GM19328 (cell line): ENCODE measurements around the gene EPX.

Source experiments
- ATAC-seq: cut with Tn5 transposase; IDR thresholded peaks from one replicate; pipeline ENCODE4 v1.9.1; 2021; ENCODE audit warnings: mild to moderate bottlenecking, moderate library complexity; ENCODE audit not compliant: unreplicated experiment

Gene EPX

DNA sequence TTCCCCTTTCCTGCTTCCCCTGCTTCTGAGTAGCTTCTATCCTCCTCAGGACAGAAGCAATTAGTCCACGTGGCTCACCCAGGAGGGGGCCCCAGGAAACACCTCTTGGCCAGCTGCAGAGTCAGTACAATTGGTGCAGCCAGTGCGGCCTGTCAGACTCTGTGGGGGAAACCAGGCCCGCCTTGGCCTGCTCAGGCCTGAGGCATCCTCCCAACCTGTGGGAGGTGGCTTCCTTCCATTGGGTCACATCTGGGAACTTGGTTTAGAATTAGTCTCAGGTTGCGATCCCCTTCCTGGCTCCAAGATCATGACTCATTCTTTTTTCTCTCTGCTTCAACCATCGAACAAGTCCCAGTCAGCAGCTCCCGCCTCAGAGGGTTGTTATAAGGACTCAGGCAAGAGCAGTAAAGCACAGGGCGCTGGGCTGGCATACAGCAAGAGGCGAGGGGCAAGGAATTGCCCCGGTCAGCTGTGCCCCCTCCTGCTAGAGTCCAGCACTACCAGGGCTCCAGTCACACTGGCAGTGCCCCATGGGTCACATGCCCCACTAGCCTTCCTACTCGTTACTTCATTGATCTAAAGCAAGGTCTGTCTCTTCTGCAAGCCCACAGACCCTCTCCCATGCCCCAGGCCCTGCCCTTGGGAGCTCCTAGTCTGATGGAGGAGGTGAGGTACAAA is 8.1 kb upstream of the EPX start:
- no peak for ATAC-seq

GRCh38 chr17:58184986-58185761 is 7.4 kb upstream of the EPX start:
- ATAC-seq, result no peak

DNA sequence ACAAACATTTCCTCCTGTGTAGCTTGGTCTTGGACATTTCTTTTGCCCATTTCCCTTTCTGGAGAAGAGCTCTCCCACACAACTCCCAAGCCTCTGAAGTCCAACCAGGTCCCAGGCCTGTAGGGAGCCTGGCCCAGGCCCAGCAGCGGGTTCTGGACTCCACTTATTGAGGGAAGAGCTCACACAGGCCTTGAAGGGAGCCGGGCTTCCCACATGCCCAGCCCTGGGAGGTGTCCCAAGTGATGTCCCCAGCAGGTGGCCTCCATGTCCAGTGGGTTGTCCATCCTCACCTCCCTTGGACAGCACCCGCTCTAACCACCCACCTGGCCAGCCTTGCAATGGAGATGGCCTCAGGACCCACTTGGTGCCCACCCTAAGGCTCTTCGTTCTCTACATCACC is 5.9 kb upstream of the EPX start:
- ATAC-seq, result no peak

DNA sequence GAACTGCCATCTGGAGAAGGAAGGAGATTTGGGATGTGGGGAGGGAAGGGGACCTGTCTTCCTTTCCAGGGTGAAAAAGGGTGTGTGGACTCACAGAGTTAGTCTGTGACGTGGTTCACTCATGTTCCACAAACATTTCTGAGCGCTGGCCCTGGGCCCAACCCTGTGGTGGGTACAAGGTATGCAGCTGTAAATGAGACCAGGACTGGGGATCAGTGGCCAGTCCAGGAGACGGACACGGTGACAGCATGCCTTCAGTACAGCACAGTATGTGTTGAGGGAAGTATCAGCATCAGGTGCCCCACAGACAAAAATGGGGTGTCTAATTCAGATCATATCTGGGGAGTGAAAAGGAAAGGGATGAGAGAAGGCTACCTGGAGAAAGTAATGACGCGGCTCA is 5.5 kb upstream of the EPX start:
- ATAC-seq, result no peak

DNA sequence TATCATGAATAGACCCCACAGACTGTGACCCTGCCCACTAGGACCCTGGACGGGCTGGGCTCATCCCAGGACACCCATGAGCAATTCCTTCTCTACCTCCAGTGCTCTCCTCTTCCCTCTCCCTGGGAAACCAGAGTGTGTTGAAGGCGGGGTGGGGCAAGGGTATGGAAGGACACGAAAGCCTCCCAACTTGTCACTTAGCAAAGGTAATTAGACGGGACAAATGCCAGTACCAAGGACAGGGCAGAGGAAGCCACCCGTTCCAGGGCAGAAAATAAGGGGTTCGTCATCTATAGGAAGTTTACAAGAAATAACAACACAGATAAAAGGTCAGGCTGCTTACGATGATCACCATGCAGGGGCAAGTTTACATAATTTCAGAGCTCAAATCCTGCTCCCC is 4.9 kb upstream of the EPX start:
- ATAC-seq, result no peak

GRCh38 chr17:58189436-58190146 is 2.9 kb upstream of the EPX start:
- no peak for ATAC-seq

DNA sequence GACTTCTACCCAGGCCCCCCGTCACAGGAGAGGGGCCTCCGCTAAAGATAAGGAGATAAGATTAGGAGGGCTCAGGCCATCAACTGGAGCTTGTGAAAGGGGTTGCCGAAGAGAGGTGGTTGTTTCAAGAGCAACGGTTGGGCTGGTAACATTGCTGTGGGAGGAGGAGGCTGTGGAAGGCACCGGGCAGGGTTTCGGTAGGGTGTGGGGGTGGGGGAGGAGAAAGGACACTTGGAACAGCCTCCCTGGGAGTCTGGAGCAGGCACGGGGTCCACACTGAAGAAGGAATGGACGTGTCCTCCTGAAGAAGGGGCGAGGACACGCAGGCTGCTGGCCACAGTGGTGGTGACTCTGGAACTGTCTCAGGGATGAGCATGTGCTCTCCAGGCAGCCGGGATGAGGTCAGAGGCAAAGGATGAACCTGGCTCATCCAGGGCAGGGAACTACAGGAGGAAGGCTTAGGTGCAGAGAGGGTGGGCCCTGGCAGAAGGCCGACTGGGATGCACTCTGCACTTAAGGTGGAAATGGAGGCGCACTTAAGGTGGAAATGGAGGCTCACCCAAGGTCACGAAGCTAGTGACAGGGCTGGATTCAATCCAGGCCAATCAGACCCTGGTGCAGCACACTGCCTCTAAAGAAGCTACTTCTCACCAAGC is 1.2 kb upstream of the EPX start:
- ATAC-seq, result no peak

- no peak for ATAC-seq
Measured at GRCh38 chr17:58193641-58194255, 1.2 kb downstream of the EPX start.

DNA sequence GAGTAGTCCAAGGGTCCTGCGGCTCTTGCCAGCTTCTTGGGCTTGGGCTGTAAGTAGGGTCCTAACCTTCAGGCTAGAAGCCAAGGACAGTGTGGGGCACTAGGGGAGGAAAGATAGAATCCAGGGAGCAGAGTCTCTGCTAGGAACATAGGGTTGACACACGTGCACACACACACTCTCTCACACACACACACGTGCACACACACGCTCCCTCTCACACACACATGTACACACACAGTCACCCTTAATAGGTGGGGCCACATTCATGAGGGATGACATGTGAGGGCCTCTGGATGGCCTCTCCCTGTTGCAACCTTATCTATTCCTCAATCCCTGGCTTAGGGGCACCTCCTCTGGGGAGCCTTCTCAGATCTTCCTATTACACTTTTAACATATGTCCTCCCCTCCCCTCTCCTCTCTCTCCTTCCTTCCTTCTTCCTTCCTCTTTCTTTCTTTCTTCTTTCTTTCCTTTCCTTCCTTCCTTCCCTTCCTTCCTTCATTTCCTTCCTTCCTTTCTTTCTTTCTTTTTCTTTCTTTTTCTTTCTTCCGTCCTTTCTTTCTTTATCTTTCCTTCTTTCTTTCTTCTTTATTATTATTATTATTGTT is 3.1 kb downstream of the EPX start:
- no peak for ATAC-seq

GRCh38 chr17:58196610-58197009 is 4.1 kb downstream of the EPX start:
- no peak for ATAC-seq

DNA sequence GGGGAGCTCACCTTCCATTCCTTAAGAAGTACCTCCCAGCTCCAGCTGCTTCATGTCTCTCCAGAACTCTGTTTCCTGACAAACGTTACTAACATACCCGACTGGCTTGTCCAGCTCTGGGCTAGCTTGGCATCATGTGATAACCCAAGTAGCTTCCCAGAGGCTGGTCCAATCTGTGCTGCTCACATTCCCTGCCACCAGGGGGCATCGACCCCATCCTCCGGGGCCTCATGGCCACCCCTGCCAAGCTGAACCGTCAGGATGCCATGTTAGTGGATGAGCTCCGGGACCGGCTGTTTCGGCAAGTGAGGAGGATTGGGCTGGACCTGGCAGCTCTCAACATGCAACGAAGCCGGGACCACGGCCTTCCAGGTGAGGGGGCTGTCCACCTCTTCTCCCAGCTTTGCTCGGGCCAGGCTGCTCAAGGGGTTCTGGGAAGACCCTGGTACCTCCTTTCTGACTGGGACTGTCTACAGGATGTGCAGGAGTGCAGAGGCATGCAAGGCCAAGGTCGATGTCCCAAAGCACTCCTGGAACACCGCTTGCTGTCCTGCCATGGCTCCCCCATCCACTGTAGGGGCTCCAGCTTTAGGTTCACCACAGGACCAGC is 7.6 kb downstream of the EPX start:
- ATAC-seq, result no peak

GRCh38 chr17:58202859-58203258 is 10.3 kb downstream of the EPX start:
- no peak for ATAC-seq

DNA sequence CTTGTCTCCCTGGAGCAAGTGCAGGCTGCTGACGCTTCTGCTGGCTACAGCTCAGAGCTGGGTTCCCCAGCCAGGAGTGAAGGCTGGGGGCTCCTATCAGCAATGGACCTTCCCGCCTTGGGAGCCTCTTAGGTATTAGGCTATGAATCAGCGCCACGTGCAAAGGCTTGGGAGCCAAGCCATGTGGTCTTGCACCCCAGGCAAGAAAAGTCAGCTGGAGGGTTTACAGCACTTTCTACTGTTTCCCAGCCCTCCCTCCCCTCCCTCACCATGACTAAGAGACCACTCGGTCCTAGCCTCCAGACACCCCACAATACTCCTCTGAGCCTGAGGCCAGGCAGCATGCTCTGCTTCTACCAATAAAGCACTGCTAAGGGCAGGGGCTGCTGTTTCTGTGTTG is 12.3 kb downstream of the EPX start:
- ATAC-seq, result no peak

- ATAC-seq, result no peak
Measured at GRCh38 chr17:58205936-58206335, 13.4 kb downstream of the EPX start.

DNA sequence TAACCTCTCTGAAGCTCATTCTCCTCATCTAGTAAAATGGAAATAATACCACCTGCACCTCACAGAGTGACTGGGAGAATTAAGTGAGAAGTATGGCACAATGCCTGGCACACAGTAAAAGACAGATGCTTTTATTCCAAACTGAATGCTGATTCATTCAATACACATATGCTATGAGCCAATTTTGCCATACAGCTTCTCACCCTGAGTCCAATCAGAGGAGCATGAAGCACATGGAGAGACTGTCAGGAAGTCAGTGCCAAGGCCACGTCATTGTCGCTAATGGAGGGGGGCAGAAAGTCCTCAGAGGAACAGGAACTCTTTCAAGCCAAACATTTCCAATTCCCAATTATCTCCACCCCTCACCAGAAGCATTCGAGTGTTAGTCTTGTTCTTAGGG is 14.9 kb downstream of the EPX start:
- ATAC-seq, result no peak

DNA sequence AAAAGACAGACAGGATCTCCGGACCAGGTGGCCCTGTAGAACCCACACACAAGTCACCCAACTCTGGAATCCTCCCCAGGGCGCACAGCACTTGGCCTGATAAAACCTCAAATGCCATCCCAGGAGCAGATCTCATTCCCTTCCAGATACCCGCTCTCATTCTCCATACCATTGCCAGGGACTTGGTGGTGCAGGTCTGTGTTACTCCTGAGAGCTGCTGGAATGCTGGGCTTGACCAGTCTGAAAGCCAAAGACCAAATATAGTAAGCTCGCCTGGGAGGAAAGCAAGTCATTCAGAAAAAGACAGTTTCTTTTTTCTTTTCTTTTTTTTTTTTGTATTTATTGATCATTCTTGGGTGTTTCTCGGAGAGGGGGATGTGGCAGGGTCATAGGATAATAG is 15.8 kb downstream of the EPX start:
- ATAC-seq, result no peak

- no peak for ATAC-seq
Measured at GRCh38 chr17:58210922-58211321, 18.4 kb downstream of the EPX start.

GRCh38 chr17:58215685-58216084 is 23.2 kb downstream of the EPX start:
- no peak for ATAC-seq

- no peak for ATAC-seq
Measured at GRCh38 chr17:58217766-58218165, 25.2 kb downstream of the EPX start.
